Stimulated activated effector memory CD8-positive, alpha-beta T cell treated with anti-CD3 and anti-CD28 coated beads, Interleukin-12 subunit alpha, Interleukin-12 subunit beta, amount 100 ng/mL, for 72 hours (primary cell): ENCODE measurements around the gene MIPEP.
"Not testable (repeated sequence)": the region's sequence is repeated elsewhere in the genome, so short reads cannot be mapped to it uniquely, and the experiment has no call there.

Experiments used
- ATAC-seq: fragments of 150-1000 bp; cut with Tn5 transposase; 2 replicates; pipeline ENCODE4 v1.10.0; 2021
- DNase-seq, 2 donors: peaks; one replicate each; pipeline ENCODE4 v3.0.0; 2021 to 2022; ENCODE audit warnings: low spot score in 2 of 2
- H3K27ac Mint-ChIP-seq: one replicate; pipeline ENCODE4 v1.8.0; 2022; ENCODE audit warnings: mild to moderate bottlenecking, mixed read lengths
- H3K36me3 Mint-ChIP-seq: one replicate; pipeline ENCODE4 v1.8.0; 2022; ENCODE audit warnings: mild to moderate bottlenecking, mixed read lengths
- H3K4me1 Mint-ChIP-seq: one replicate; pipeline ENCODE4 v1.8.0; 2022; ENCODE audit warnings: mixed read lengths
- H3K4me3 Mint-ChIP-seq: one replicate; pipeline ENCODE4 v1.8.0; 2022; ENCODE audit warnings: mild to moderate bottlenecking, mixed read lengths
- H3K9me3 Mint-ChIP-seq: one replicate; pipeline ENCODE4 v1.8.0; 2022; ENCODE audit warnings: mixed read lengths

Gene MIPEP

GRCh38 chr13:23767838-23768237 lies 121.4 kb downstream of the MIPEP start:
- DNase-seq = no peak

GRCh38 chr13:23766939-23767338 lies 122.3 kb downstream of the MIPEP start:
- H3K4me3 Mint-ChIP-seq = no peak overlapping the region
- DNase-seq (no peak), ATAC-seq (no peak)
- no peaks in the 10 kb centered on the region for H3K9me3 Mint-ChIP-seq
- no peaks in the 10 kb centered on the region for H3K36me3 Mint-ChIP-seq
- H3K4me1 Mint-ChIP-seq = no peaks in the 10 kb centered on the region
- H3K27ac Mint-ChIP-seq = no peak overlapping the region

More at GRCh38 chr13:23767838-23768237, 121.4 kb downstream of the MIPEP start:
- Mint-ChIP-seq H3K4me3 (no peak overlapping the region), H3K4me1 (no peaks in the 10 kb centered on the region), H3K9me3 (no peaks in the 10 kb centered on the region), H3K27ac (no peak overlapping the region), H3K36me3 (no peaks in the 10 kb centered on the region)
- ATAC-seq = no peak

GRCh38 chr13:23766283-23766682 lies 122.9 kb downstream of the MIPEP start:
- no peak for ATAC-seq
- no peak overlapping the region for H3K4me3 Mint-ChIP-seq

GRCh38 chr13:23765531-23765930 lies 123.7 kb downstream of the MIPEP start:
- Mint-ChIP-seq H3K27ac (no peak overlapping the region), H3K4me3 (no peak overlapping the region), H3K4me1 (no peaks in the 10 kb centered on the region), H3K36me3 (no peaks in the 10 kb centered on the region), H3K9me3 (no peaks in the 10 kb centered on the region)
- ATAC-seq (no peak), DNase-seq (no peak)

More at GRCh38 chr13:23766283-23766682, 122.9 kb downstream of the MIPEP start:
- DNase-seq = no peak
- no peak overlapping the region for H3K27ac Mint-ChIP-seq
- no peaks in the 10 kb centered on the region for H3K4me1 Mint-ChIP-seq
- H3K36me3 Mint-ChIP-seq = no peaks in the 10 kb centered on the region
- H3K9me3 Mint-ChIP-seq = no peaks in the 10 kb centered on the region

- no peaks in the 10 kb centered on the region for H3K4me1 Mint-ChIP-seq
- ATAC-seq = no peak
- peaks cover 7% of the 10 kb centered on the region for H3K36me3 Mint-ChIP-seq
- no peak overlapping the region for H3K27ac Mint-ChIP-seq
- H3K9me3 Mint-ChIP-seq = no peaks in the 10 kb centered on the region
- DNase-seq = no peak
- H3K4me3 Mint-ChIP-seq = no peak overlapping the region
Observed at GRCh38 chr13:23763318-23763717, 125.9 kb downstream of the MIPEP start.

GRCh38 chr13:23761760-23762159 lies 127.4 kb downstream of the MIPEP start:
- H3K4me3 Mint-ChIP-seq, ATAC-seq, H3K27ac Mint-ChIP-seq, H3K4me1 Mint-ChIP-seq, H3K9me3 Mint-ChIP-seq, DNase-seq, H3K36me3 Mint-ChIP-seq: not testable (repeated sequence)

- Mint-ChIP-seq H3K36me3 (peaks cover 7% of the 10 kb centered on the region), H3K4me1 (no peaks in the 10 kb centered on the region), H3K27ac (no peak overlapping the region), H3K9me3 (no peaks in the 10 kb centered on the region), H3K4me3 (no peak overlapping the region)
- DNase-seq (no peak), ATAC-seq (no peak)
Observed at GRCh38 chr13:23760000-23760399, 129.2 kb downstream of the MIPEP start.

- H3K4me1 Mint-ChIP-seq = peaks cover 5% of the 10 kb centered on the region
- H3K36me3 Mint-ChIP-seq = peaks cover 7% of the 10 kb centered on the region
- DNase-seq (no peak), ATAC-seq (no peak)
- no peak overlapping the region for H3K27ac Mint-ChIP-seq
- H3K9me3 Mint-ChIP-seq = no peaks in the 10 kb centered on the region
- H3K4me3 Mint-ChIP-seq = no peak overlapping the region
Observed at GRCh38 chr13:23758798-23759527, 130.2 kb downstream of the MIPEP start.

GRCh38 chr13:23754997-23755396 lies 134.2 kb downstream of the MIPEP start:
- ATAC-seq (no peak), DNase-seq (no peak)
- Mint-ChIP-seq H3K4me3 (no peak overlapping the region), H3K9me3 (no peaks in the 10 kb centered on the region), H3K4me1 (peaks cover 34% of the 10 kb centered on the region), H3K27ac (peak overlapping the region; percentile 60), H3K36me3 (peaks cover 13% of the 10 kb centered on the region)

GRCh38 chr13:23754506-23754905 lies 134.7 kb downstream of the MIPEP start:
- DNase-seq (no peak), ATAC-seq (peak; percentile 2)
- peak overlapping the region; percentile 60 for H3K27ac Mint-ChIP-seq
- H3K4me1 Mint-ChIP-seq = peaks cover 34% of the 10 kb centered on the region
- H3K9me3 Mint-ChIP-seq = no peaks in the 10 kb centered on the region
- H3K4me3 Mint-ChIP-seq = no peak overlapping the region
- peaks cover 10% of the 10 kb centered on the region for H3K36me3 Mint-ChIP-seq

GRCh38 chr13:23753458-23753857 lies 135.7 kb downstream of the MIPEP start:
- Mint-ChIP-seq H3K9me3 (no peaks in the 10 kb centered on the region), H3K4me1 (peaks cover 34% of the 10 kb centered on the region), H3K27ac (no peak overlapping the region), H3K36me3 (peaks cover 10% of the 10 kb centered on the region), H3K4me3 (no peak overlapping the region)
- no peak for ATAC-seq
- no peak for DNase-seq

GRCh38 chr13:23752111-23753001 lies 136.8 kb downstream of the MIPEP start:
- Mint-ChIP-seq H3K4me1 (peaks cover 34% of the 10 kb centered on the region), H3K4me3 (no peak overlapping the region), H3K9me3 (no peaks in the 10 kb centered on the region), H3K27ac (peak overlapping the region; percentile 83), H3K36me3 (peaks cover 10% of the 10 kb centered on the region)
- peak; percentile 88 for ATAC-seq
- DNase-seq = no peak

- Mint-ChIP-seq H3K9me3 (no peaks in the 10 kb centered on the region), H3K4me3 (no peak overlapping the region), H3K36me3 (peaks cover 10% of the 10 kb centered on the region), H3K4me1 (peaks cover 34% of the 10 kb centered on the region), H3K27ac (peak overlapping the region; percentile 83)
- DNase-seq = no peak
- peak; percentile 74 for ATAC-seq
Observed at GRCh38 chr13:23751195-23751594, 138.0 kb downstream of the MIPEP start.

- H3K4me1 Mint-ChIP-seq = peaks cover 34% of the 10 kb centered on the region
- ATAC-seq = peak; percentile 60
- H3K4me3 Mint-ChIP-seq = no peak overlapping the region
- H3K36me3 Mint-ChIP-seq = peaks cover 10% of the 10 kb centered on the region
- no peaks in the 10 kb centered on the region for H3K9me3 Mint-ChIP-seq
- DNase-seq = no peak
- H3K27ac Mint-ChIP-seq = peak overlapping the region; percentile 83
Observed at GRCh38 chr13:23750383-23751121, 138.6 kb downstream of the MIPEP start.

GRCh38 chr13:23749288-23749873 lies 139.8 kb downstream of the MIPEP start:
- no peaks in the 10 kb centered on the region for H3K9me3 Mint-ChIP-seq
- DNase-seq (no peak), ATAC-seq (no peak)
- no peak overlapping the region for H3K4me3 Mint-ChIP-seq
- H3K4me1 Mint-ChIP-seq = peaks cover 30% of the 10 kb centered on the region
- no peak overlapping the region for H3K27ac Mint-ChIP-seq
- H3K36me3 Mint-ChIP-seq = peaks cover 10% of the 10 kb centered on the region
